Measurements from ENCODE around the gene PARP6.
A peak's percentile ranks its signal among the peaks of the same experiment; 100 is the strongest.

PARP6 gene

GRCh38 chr15:72231833-72232478 is 40.4 kb downstream of the PARP6 start:
- no peak for TF ChIP-seq CTCF (IDR thresholded peaks at IDR 0.05; ENCODE audit: insufficient read depth, low read length, poor library complexity, severe bottlenecking)
- DNase-seq (ENCODE audit: extremely low read depth, insufficient read length) = no peak
- Histone ChIP-seq H3K36me3 (ENCODE audit: control insufficient read depth, insufficient read depth, low read length) (no peaks in the 10 kb centered on the region), H3K27me3 (replicated peaks; ENCODE audit: control insufficient read depth, insufficient read depth, low read length) (no peaks in the 10 kb centered on the region), H3K4me3 (replicated peaks; ENCODE audit: low read depth, low read length) (peak overlapping the region; percentile 76)

- no peaks in the 10 kb centered on the region for H3K36me3 ChIP-seq (ENCODE audit: control insufficient read depth, insufficient read depth, low read length)
- DNase-seq (ENCODE audit: extremely low read depth, insufficient read length) = peak; percentile 100
- no peaks in the 10 kb centered on the region for H3K27me3 ChIP-seq (replicated peaks; ENCODE audit: control insufficient read depth, insufficient read depth, low read length)
- peak within 1 kb of the TSS; percentile 76 for H3K4me3 ChIP-seq (replicated peaks; ENCODE audit: low read depth, low read length)
- no peak for TF ChIP-seq CTCF (IDR thresholded peaks at IDR 0.05; ENCODE audit: insufficient read depth, low read length, poor library complexity, severe bottlenecking)
Measured at GRCh38 chr15:72231066-72231832, 41.1 kb downstream of the PARP6 start, which contains the start of gene PKM. Gene PKM, minus strand, starts transcription at chr15:72231190. Its CDS starts 12,093 bp downstream, at chr15:72219097.

- H3K27me3 ChIP-seq (replicated peaks; ENCODE audit: control insufficient read depth, insufficient read depth, low read length) = no peaks in the 10 kb centered on the region
- H3K4me3 ChIP-seq (replicated peaks; ENCODE audit: low read depth, low read length) = peak overlapping the region; percentile 76
- no peaks in the 10 kb centered on the region for H3K36me3 ChIP-seq (ENCODE audit: control insufficient read depth, insufficient read depth, low read length)
- peak; percentile 85 for DNase-seq (ENCODE audit: extremely low read depth, insufficient read length)
- no peak for TF ChIP-seq CTCF (IDR thresholded peaks at IDR 0.05; ENCODE audit: insufficient read depth, low read length, poor library complexity, severe bottlenecking)
Measured at GRCh38 chr15:72230197-72231065, 41.9 kb downstream of the PARP6 start.

- Histone ChIP-seq H3K27me3 (replicated peaks; ENCODE audit: control insufficient read depth, insufficient read depth, low read length) (no peaks in the 10 kb centered on the region), H3K4me3 (replicated peaks; ENCODE audit: low read depth, low read length) (peak overlapping the region; percentile 76), H3K36me3 (ENCODE audit: control insufficient read depth, insufficient read depth, low read length) (no peaks in the 10 kb centered on the region)
- no peak for TF ChIP-seq CTCF (IDR thresholded peaks at IDR 0.05; ENCODE audit: insufficient read depth, low read length, poor library complexity, severe bottlenecking)
- DNase-seq (ENCODE audit: extremely low read depth, insufficient read length) = no peak
Measured at GRCh38 chr15:72229947-72230196, 42.5 kb downstream of the PARP6 start.

GRCh38 chr15:72229076-72229946 is 43.0 kb downstream of the PARP6 start:
- Histone ChIP-seq H3K4me3 (replicated peaks; ENCODE audit: low read depth, low read length) (peak overlapping the region; percentile 76), H3K27me3 (replicated peaks; ENCODE audit: control insufficient read depth, insufficient read depth, low read length) (no peaks in the 10 kb centered on the region), H3K36me3 (ENCODE audit: control insufficient read depth, insufficient read depth, low read length) (peaks cover 3% of the 10 kb centered on the region)
- no peak for TF ChIP-seq CTCF (IDR thresholded peaks at IDR 0.05; ENCODE audit: insufficient read depth, low read length, poor library complexity, severe bottlenecking)
- DNase-seq (ENCODE audit: extremely low read depth, insufficient read length) = peak; percentile 42
